Progenitor cell of endocrine pancreas (in vitro differentiated cells): ENCODE measurements around the gene HSPB6. TPM values are rescaled to one million over a fixed set of nuclear protein-coding genes. Genes with fewer than 3 reads are reported as not detected.

Source experiments
- DNase-seq: peaks from one replicate; pipeline ENCODE4 v3.0.0; 2021; ENCODE audit warnings: low spot score; ENCODE audit not compliant: unreplicated experiment
- H3K27ac Mint-ChIP-seq: 2 replicates; pipeline ENCODE4 v1.8.0; 2021; ENCODE audit warnings: mild to moderate bottlenecking, moderate library complexity, mixed read lengths
- H3K27me3 Mint-ChIP-seq: 2 replicates; pipeline ENCODE4 v1.8.0; 2021; ENCODE audit warnings: mixed read lengths
- H3K36me3 Mint-ChIP-seq: 2 replicates; pipeline ENCODE4 v1.8.0; 2022; ENCODE audit warnings: mixed read lengths; ENCODE audit not compliant: insufficient read depth
- H3K4me1 Mint-ChIP-seq: 2 replicates; pipeline ENCODE4 v1.8.0; 2021; ENCODE audit warnings: low read depth, mixed read lengths
- H3K4me3 Mint-ChIP-seq: 2 replicates; pipeline ENCODE4 v1.8.0; 2021; ENCODE audit warnings: low read depth, mild to moderate bottlenecking, moderate library complexity, mixed read lengths
- H3K9me3 Mint-ChIP-seq: 2 replicates; pipeline ENCODE4 v1.8.0; 2021; ENCODE audit warnings: low read depth, mixed read lengths
- total RNA-seq: library from RNA; stranded (reverse); gene quantifications from 2 replicates; pipeline ENCODE4 v1.2.1, GENCODE V29; 2021
- TF ChIP-seq, protein P1 (sequence below): fragments of 200-600 bp; sonication (generic); IDR thresholded peaks from one replicate; pipeline ENCODE4 v1.5.0; 2021; ENCODE audit warnings: antibody characterized with exemption, mild to moderate bottlenecking; ENCODE audit not compliant: unreplicated experiment

Gene HSPB6
- total RNA-seq, 1 donor from 2014 or later = not detected

DNA sequence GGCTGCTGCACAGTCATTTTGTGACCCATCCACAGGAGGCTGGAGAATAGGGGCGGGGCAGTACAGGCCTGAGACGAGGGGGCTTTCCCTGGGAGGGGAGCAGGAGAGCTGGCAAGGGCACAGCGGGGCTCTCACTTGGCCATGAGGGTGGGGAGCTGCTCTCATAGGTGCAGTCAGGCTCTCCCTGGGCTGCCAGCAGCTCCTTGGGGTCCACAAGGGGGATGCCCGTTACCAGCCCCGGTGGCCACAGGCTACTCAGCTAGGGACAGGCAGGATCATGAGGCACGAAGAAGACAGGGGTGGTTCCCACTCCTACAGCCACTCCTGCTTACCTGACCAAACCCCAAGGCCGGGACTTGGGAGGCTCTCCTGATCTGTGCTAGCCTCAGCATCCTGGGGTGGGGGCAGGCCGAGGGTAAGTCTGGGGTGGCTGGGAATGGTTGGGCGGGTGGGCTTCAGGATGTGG is 35.0 kb upstream of the HSPB6 start:
- no peak overlapping the region for H3K27ac Mint-ChIP-seq
- DNase-seq = no peak
- TF ChIP-seq, protein P1, sequence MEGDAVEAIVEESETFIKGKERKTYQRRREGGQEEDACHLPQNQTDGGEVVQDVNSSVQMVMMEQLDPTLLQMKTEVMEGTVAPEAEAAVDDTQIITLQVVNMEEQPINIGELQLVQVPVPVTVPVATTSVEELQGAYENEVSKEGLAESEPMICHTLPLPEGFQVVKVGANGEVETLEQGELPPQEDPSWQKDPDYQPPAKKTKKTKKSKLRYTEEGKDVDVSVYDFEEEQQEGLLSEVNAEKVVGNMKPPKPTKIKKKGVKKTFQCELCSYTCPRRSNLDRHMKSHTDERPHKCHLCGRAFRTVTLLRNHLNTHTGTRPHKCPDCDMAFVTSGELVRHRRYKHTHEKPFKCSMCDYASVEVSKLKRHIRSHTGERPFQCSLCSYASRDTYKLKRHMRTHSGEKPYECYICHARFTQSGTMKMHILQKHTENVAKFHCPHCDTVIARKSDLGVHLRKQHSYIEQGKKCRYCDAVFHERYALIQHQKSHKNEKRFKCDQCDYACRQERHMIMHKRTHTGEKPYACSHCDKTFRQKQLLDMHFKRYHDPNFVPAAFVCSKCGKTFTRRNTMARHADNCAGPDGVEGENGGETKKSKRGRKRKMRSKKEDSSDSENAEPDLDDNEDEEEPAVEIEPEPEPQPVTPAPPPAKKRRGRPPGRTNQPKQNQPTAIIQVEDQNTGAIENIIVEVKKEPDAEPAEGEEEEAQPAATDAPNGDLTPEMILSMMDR = no peak
- no peaks in the 10 kb centered on the region for H3K9me3 Mint-ChIP-seq
- no peaks in the 10 kb centered on the region for H3K4me1 Mint-ChIP-seq
- no peak overlapping the region for H3K4me3 Mint-ChIP-seq
- H3K27me3 Mint-ChIP-seq = peaks cover 18% of the 10 kb centered on the region
- H3K36me3 Mint-ChIP-seq = no peaks in the 10 kb centered on the region

DNA sequence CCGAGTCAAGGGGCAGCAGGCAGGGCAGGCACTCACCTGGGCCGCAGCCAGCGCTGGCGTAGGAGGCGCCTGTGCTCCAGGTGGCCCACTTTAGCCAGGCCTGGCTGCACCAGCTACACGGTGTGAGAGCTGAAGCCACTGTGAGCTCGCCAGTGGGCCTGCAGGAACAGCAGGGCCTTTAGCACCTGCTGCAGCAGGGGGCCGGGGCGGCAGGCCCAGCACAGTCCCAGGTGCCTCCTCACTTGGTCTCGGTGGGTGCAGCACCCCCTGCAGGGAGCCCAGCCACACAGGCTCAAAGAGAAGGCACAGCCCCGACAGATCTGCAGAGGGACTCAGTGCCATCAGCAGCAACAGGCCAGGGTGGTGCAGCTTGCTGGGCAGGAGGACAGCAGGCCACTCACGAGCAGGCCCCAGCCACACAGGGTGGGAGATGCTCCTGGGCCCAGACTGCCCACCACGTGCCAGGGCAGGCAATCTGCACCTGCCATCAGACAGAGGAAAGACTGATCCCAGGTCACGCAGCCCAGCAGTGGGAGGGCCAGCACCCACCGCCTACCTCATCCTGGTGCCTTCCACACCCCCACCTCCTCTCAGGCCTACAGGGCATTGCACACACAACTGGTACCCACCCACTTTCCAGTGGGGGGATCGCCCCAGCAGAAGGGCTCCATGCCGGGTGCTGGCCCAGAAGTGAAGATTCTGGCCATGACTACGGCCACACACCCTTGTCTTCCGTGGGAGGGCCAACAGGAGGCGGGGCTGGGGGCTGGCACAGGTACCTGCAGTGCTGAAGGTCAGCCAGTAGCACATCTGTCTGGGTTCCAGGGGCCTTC is 34.4 kb upstream of the HSPB6 start:
- no peak for DNase-seq
- no peak overlapping the region for H3K4me3 Mint-ChIP-seq
- no peak overlapping the region for H3K27ac Mint-ChIP-seq
- no peaks in the 10 kb centered on the region for H3K4me1 Mint-ChIP-seq
- no peaks in the 10 kb centered on the region for H3K36me3 Mint-ChIP-seq
- peaks cover 12% of the 10 kb centered on the region for H3K27me3 Mint-ChIP-seq
- TF ChIP-seq, protein P1 = peak; percentile 38
- H3K9me3 Mint-ChIP-seq = no peaks in the 10 kb centered on the region

DNA sequence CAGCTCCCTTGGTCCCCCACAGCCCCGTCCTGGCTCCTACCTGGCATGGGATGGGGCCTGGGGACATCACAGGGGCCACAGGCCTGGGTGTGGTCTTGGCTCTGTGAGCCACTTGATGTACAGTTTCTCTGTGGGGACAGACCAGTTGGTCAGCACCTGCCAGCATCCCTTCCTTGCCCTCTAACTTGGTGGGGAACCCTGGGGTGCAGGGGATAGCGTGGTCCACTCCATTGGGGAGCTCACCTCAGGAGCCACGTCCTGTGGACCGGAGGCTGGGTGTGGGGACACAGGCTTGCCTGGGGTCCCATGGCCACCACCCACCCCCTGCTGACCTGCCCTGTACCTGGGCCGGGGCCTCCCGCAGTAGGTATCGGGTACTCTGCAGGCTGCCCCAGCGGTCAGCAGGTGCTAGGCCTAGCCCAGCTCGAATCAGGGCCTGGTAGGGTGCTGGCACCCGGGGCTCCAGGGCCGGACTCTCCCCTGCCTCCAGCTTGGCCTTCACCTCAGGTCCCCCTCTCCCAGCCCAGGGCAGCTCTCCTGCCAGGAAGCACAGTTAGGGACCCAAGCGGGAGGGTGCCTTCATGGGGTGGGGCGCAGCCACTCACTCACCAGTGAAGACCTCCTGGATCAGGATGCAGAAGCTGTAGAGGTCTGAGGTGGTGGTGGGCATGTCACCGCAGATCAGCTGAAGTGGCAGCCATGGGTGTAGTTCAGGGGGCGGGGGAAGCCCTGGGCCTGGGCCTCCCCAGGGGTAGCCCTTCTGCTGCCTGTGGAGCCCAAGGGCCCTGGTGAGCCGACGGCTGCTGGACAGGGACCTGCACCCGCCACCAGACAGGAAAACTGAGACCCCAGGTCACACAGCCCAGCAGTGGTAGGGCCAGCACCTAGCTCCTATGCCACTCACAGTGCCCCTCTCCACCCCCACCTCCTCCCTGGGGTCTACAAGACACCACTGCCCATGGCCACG is 33.4 kb upstream of the HSPB6 start:
- H3K36me3 Mint-ChIP-seq = peaks cover 3% of the 10 kb centered on the region
- no peak overlapping the region for H3K4me3 Mint-ChIP-seq
- H3K9me3 Mint-ChIP-seq = no peaks in the 10 kb centered on the region
- peaks cover 17% of the 10 kb centered on the region for H3K27me3 Mint-ChIP-seq
- H3K4me1 Mint-ChIP-seq = no peaks in the 10 kb centered on the region
- DNase-seq = no peak
- H3K27ac Mint-ChIP-seq = no peak overlapping the region
- TF ChIP-seq, protein P1 = no peak

DNA sequence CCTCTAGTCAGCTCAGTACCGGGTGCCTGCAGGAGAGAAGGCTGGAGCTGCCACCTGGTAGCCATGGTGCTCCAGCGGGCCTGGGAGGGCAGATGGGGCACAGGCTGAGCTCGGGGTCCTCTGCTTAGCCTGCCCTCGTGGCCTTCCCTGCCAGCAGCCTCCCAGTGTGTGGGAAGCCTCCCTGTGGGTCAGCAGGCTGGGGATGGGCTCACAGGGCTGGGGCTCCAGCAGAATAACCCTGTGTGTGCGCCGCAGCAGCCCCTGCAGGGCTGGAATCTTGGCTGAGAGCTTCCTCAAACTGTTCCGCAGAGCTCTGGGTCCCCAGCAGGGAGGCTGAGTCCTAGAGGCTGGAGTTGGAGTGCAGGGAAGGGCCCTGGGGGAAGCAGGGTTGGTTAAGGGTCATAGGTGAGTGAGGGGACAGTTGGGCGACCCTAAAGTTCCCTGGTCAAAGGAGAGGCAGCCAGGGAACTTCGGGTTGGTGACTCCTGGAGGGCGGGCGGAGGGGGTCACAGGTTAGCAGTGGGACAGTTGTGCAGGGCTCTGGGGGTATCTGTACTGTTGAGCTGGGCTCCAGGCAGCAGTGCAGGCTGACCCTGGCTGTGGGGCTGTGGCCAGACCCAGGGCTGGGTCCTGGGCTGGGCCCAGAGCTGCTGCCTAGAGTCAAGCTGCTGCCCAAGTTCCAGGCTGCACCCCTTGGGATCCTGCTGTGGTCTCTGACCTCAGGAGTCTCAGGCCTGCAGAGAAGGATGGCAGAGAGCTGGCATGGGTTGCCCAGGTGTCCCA is 32.6 kb upstream of the HSPB6 start:
- DNase-seq = no peak
- H3K27ac Mint-ChIP-seq = no peak overlapping the region
- H3K4me1 Mint-ChIP-seq = no peaks in the 10 kb centered on the region
- H3K9me3 Mint-ChIP-seq = no peaks in the 10 kb centered on the region
- TF ChIP-seq, protein P1 = no peak
- peaks cover 16% of the 10 kb centered on the region for H3K27me3 Mint-ChIP-seq
- H3K36me3 Mint-ChIP-seq = peaks cover 3% of the 10 kb centered on the region
- no peak overlapping the region for H3K4me3 Mint-ChIP-seq
